Testis (tissue), 2 donors: Measurements from ENCODE around the gene TM4SF1.

Experiments used
- POLR2A ChIP-seq: fragments of 450-650 bp; IDR thresholded peaks from one replicate; pipeline ENCODE4 v1.6.1; 2017; ENCODE audit warnings: antibody characterized with exemption, mild to moderate bottlenecking, moderate library complexity
- TF ChIP-seq, protein P1 (sequence below), 3 experiments: fragments of 450-650 bp in 2 of 3; fragments of 200-600 bp in 1 of 3; sonication (generic) in 1 of 3; IDR thresholded peaks; one replicate each; pipeline ENCODE4 v1.5.1; 2016 to 2019; ENCODE audit warnings: antibody characterized with exemption in 3 of 3, mild to moderate bottlenecking in 2 of 3, moderate library complexity in 1 of 3

DNA sequence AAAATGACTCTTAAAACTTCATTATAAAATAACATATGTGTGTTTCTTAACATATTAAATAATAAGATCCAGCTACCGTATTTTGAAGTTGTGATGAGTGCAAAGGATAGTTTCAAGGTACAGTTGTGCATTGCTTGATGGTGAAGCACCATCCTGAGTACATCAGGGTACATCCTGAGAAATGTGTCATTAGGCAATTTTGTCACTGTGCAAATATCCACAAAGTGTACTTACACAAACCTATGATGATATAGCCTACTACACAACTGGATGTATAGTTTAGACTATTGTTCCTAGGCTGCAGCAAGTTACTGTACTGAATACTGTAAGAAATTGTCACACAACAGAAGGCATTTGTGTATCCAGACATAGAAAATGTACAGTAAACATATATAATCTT is 20.8 kb upstream of the TM4SF1 start:
- TF ChIP-seq, protein P1, sequence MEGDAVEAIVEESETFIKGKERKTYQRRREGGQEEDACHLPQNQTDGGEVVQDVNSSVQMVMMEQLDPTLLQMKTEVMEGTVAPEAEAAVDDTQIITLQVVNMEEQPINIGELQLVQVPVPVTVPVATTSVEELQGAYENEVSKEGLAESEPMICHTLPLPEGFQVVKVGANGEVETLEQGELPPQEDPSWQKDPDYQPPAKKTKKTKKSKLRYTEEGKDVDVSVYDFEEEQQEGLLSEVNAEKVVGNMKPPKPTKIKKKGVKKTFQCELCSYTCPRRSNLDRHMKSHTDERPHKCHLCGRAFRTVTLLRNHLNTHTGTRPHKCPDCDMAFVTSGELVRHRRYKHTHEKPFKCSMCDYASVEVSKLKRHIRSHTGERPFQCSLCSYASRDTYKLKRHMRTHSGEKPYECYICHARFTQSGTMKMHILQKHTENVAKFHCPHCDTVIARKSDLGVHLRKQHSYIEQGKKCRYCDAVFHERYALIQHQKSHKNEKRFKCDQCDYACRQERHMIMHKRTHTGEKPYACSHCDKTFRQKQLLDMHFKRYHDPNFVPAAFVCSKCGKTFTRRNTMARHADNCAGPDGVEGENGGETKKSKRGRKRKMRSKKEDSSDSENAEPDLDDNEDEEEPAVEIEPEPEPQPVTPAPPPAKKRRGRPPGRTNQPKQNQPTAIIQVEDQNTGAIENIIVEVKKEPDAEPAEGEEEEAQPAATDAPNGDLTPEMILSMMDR (IDR thresholded peaks at IDR 0.05), result no peak
- no peak for TF ChIP-seq POLR2A
